Measurements from ENCODE around the gene DAZAP1.

The DAZAP1 gene

GRCh38 chr19:1445932-1446712 is 38.7 kb downstream of the DAZAP1 start:
- no peak for FAIRE-seq

- no peak for FAIRE-seq
These were observed 39.5 kb downstream of the DAZAP1 start for GRCh38 chr19:1446713-1447481.

GRCh38 chr19:1447504-1447903 is 40.1 kb downstream of the DAZAP1 start:
- no peak for FAIRE-seq

- no peak for FAIRE-seq
These were observed 40.6 kb downstream of the DAZAP1 start for GRCh38 chr19:1447944-1448343.

- FAIRE-seq = no peak
These were observed 42.4 kb downstream of the DAZAP1 start, which contains the start of gene APC2 for GRCh38 chr19:1449467-1450442. Gene APC2 (plus strand): TSS chr19:1450121. CDS start chr19:1453002, 2,881 bp downstream.

GRCh38 chr19:1450735-1451731 is 43.6 kb downstream of the DAZAP1 start:
- no peak for FAIRE-seq

GRCh38 chr19:1451916-1452801 is 44.8 kb downstream of the DAZAP1 start:
- FAIRE-seq = no peak

GRCh38 chr19:1452802-1453524 is 45.6 kb downstream of the DAZAP1 start:
- no peak for FAIRE-seq

GRCh38 chr19:1453525-1454364 is 46.4 kb downstream of the DAZAP1 start:
- no peak for FAIRE-seq

GRCh38 chr19:1455002-1455335 is 47.6 kb downstream of the DAZAP1 start:
- no peak for FAIRE-seq

- no peak for FAIRE-seq
These were observed 48.1 kb downstream of the DAZAP1 start for GRCh38 chr19:1455336-1456120.

GRCh38 chr19:1456121-1456900 is 48.9 kb downstream of the DAZAP1 start:
- FAIRE-seq = no peak

GRCh38 chr19:1457031-1457739 is 49.8 kb downstream of the DAZAP1 start:
- FAIRE-seq = no peak

- no peak for FAIRE-seq
These were observed 50.5 kb downstream of the DAZAP1 start for GRCh38 chr19:1457892-1458291.

- no peak for FAIRE-seq
These were observed 52.1 kb downstream of the DAZAP1 start for GRCh38 chr19:1459479-1459878.
